HG03139 (cell line): ENCODE data around the gene NFE2L1.

Experiments
- ATAC-seq: cut with Tn5 transposase; IDR thresholded peaks from one replicate; pipeline ENCODE4 v1.9.1; 2021; ENCODE audit not compliant: unreplicated experiment

The NFE2L1 gene

DNA sequence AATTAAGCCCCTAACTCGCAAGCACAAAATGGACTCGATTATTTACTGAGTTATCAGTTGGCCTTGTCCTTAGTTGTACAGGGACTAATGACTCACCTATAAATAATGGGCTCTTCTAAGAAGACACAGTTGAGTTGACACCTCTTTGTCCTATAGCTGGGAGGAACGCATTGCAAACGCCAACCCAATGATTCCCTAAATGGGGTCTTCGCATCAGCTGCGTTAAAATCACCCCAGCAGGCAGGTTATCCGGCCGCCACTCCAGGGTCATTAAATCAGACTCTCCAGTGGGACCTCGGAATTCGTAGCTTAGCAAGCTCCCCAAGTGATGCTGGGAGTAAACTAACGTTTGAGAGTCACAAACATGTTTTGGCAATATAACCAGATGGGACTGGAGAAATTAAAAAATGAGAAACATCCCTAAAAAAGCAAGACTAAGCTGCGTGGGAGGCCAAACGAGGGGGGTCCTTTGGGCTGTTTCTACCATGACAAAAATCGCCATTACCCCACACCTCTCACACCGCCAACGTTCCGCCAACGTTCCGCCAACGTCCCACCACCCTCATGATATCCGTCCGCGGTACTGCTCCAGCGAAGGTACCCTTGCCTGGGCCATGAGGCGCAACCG, 932 bp upstream of the NFE2L1 start:
- no peak for ATAC-seq

- ATAC-seq: peak; percentile 26
Observed at GRCh38 chr17:48048384-48049126, 396 bp downstream of the NFE2L1 start.

DNA sequence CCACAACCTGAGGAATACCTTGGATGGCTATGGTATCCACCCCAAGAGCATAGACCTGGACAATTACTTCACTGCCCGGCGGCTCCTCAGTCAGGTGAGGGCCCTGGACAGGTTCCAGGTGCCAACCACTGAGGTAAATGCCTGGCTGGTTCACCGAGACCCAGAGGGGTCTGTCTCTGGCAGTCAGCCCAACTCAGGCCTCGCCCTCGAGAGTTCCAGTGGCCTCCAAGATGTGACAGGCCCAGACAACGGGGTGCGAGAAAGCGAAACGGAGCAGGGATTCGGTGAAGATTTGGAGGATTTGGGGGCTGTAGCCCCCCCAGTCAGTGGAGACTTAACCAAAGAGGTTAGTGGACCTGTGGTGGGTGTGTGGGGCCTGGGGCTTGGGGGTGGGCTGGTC, 3.1 kb downstream of the NFE2L1 start:
- no peak for ATAC-seq

DNA sequence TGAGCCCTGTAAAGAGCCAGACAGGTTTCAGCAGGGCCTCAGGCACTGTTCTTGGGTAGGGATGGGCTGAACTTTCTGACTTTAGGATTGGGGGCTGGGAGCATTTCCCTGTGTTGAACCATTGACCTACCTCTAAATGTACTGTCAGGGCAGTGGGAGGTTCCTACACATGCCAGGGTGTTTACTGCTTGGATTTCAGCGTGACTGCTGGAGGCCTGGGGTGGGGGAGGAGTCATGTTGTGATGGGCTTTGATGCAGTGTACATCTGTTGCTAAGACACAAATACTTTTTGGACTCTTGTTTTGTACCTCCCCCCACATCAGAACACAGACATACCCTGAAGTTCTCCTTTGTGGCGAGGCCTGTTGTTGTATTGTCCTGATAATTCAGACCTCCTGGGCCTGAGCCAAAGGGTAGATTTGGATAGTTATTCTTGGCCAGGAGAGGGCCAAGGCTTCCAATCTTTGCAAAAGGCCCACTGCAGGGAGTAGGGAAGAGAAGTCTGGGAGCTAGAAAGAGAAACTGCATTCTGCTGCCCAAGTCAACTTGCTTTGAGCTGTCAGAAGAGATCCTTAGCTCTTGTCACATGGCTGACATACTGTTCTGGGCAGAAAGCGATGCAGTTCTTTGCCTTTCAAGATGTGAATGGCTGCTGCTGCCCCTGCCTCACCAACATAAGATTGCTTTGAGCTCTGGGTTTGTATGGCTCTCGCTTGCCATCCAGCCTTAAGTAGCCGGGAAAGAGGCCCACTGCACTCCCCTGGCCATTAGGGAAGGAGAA, 3.7 kb downstream of the NFE2L1 start:
- no peak for ATAC-seq

DNA sequence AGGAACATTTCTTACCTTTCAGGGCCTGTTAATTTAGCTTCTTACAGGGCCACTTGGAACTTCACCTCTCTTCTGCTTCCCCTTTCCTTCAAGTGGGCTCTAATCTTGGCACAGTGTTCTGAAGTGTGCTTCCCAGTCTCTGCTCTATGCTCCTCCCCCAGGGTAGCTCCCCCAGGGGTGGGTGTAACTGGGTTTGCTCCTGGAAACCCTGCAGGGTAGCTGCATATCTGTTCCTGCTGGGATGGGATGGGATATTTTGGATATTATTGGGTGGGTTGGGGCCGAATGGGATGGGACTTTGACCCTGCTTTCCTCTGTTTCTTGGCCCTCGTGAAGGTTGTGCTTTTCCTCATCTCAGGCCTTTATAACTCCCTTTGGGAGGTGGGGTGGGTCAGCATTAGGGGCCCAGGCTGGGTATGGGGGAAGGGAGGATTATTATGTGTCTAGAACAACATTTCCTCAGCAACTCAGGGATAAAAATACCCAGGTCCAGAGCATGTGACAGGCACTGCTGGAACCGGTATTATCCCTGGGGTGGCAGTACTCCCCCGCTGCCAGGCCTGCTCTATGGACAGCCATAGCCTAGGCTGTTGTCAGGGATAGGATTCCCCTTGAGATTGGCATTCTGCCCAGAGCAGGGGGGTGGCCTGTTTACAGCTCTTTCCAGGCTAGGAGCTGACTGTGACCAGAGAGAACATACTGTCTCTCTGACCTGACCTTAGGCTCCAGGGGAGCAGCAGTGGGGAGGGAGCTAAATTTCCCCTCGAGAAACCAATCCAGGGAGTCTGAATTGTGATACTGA, 5.0 kb downstream of the NFE2L1 start:
- ATAC-seq: no peak

DNA sequence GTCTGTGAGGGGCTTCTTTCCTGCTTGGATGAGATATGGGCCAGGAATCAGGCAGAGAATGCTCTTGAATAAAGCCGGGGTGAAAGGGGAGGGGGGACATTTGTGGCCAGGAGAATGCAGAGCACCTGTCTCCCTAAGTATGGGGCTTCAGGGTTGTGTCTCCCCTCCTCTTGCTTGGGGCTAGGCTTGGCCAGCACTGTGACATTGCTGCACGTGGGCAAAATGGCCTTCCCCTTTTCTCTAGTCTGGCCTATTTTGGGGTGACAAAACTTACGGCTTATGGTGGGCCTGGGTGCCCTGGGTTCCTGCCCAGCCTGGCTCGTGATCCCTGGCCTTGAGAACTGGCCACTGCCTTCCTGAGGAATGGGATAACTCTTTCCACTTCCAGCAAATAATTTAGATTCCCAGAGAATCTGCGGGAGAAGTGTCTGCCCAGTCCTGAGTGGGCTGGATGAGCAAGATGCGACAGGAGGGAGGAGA, 5.6 kb downstream of the NFE2L1 start:
- ATAC-seq: no peak

GRCh38 chr17:48054238-48055185, 6.4 kb downstream of the NFE2L1 start:
- no peak for ATAC-seq

DNA sequence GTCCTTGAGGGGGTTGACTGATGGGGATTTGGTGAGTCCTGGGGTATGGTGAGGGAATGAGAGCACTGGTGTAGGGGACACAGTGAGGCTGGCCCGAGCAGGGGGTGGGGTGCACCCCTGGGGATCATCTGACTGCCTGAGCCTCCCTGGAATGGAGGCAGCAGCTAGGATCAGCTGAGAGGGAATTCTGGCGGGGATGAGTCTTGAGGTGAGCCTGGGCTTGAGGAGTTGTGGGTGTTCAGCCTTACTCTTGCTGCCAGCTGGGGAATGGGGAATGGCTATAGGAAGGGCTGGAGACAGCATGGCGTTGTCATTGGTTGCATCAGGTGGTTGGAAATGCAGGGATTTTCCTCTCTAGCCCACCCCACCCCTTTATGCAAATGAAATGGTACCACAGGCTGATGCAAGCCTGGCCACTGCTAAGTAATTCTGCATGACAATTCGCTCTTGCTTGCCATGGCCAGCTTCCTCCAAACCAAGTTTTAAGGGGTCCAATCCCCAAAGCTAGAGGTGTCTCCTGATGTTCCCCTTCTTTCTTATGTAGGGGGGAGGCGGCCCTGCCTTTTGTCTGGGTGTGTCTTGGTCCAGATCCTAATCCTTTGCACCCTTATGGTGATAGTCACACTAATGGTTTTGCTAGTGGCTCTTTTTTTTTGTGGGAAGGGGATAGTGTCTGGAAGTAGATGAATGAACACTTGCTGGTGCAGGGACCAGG, 7.5 kb downstream of the NFE2L1 start:
- no peak for ATAC-seq

DNA sequence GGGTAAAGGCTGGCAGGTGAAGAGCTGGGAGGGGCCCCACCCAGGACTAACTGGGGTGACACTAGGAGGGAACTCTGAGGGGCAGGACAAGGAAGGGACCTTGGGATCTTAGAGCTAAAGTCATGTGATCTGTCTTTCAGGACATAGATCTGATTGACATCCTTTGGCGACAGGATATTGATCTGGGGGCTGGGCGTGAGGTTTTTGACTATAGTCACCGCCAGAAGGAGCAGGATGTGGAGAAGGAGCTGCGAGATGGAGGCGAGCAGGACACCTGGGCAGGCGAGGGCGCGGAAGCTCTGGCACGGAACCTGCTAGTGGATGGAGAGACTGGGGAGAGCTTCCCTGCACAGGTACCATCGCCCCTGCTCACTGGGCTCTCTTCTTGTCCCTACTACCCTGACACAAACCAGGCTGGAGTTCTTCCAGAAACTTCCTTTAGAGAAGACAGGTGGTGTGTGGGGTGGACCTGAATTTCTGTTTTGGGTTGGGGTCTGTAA, 8.1 kb downstream of the NFE2L1 start:
- ATAC-seq: no peak

DNA sequence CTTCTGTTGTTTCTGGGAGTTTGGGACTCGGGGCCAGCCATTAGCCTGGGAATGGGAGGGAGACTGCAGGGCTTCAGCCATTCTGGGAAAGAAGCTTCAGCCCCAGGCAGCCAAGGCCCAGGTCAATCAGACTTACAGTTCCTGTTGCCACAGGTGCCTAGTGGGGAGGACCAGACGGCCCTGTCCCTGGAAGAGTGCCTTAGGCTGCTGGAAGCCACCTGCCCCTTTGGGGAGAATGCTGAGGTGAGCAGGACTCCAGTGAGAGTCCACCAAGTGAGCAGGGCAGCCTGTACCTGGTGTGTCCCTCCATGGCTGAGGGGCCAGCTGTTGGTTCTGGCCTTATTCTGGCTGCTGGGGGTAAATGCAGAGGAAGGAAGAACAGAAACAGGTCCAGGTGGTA, 8.7 kb downstream of the NFE2L1 start:
- no peak for ATAC-seq

GRCh38 chr17:48057626-48058025, 9.5 kb downstream of the NFE2L1 start:
- no peak for ATAC-seq

DNA sequence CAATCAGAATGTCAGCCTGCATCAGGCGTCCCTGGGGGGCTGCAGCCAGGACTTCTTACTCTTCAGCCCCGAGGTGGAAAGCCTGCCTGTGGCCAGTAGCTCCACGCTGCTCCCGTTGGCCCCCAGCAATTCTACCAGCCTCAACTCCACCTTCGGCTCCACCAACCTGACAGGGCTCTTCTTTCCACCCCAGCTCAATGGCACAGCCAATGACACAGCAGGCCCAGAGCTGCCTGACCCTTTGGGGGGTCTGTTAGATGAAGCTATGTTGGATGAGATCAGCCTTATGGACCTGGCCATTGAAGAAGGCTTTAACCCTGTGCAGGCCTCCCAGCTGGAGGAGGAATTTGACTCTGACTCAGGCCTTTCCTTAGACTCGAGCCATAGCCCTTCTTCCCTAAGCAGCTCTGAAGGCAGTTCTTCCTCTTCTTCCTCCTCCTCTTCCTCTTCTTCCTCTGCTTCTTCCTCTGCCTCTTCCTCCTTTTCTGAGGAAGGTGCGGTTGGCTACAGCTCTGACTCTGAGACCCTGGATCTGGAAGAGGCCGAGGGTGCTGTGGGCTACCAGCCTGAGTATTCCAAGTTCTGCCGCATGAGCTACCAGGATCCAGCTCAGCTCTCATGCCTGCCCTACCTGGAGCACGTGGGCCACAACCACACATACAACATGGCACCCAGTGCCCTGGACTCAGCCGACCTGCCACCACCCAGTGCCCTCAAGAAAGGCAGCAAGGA, 10.4 kb downstream of the NFE2L1 start:
- no peak for ATAC-seq

DNA sequence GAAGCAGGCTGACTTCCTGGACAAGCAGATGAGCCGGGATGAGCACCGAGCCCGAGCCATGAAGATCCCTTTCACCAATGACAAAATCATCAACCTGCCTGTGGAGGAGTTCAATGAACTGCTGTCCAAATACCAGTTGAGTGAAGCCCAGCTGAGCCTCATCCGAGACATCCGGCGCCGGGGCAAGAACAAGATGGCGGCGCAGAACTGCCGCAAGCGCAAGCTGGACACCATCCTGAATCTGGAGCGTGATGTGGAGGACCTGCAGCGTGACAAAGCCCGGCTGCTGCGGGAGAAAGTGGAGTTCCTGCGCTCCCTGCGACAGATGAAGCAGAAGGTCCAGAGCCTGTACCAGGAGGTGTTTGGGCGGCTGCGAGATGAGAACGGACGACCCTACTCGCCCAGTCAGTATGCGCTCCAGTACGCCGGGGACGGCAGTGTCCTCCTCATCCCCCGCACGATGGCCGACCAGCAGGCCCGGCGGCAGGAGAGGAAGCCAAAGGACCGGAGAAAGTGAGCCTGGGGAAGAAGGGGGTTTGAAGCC, 11.0 kb downstream of the NFE2L1 start:
- no peak for ATAC-seq

GRCh38 chr17:48060249-48060648, 12.1 kb downstream of the NFE2L1 start:
- ATAC-seq: no peak

DNA sequence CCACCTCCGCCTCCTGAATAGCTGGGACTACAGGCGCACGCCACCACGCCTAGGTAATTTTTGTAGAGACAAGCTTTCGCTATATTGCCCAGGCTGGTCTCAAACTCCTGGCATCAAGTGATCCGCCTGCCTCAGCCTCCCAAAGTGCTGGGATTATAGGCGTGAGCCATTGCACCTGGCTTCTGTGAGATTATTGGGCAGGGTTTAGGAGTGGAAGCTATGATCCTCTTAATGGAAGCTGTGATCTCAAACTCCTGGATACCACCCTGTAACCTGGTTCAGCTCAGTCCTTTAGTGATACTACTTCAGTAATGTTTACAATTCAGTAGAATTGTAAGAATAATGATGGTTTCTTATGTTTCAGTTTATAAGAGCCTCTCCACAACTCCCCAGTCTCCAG, 14.1 kb downstream of the NFE2L1 start:
- ATAC-seq: no peak

DNA sequence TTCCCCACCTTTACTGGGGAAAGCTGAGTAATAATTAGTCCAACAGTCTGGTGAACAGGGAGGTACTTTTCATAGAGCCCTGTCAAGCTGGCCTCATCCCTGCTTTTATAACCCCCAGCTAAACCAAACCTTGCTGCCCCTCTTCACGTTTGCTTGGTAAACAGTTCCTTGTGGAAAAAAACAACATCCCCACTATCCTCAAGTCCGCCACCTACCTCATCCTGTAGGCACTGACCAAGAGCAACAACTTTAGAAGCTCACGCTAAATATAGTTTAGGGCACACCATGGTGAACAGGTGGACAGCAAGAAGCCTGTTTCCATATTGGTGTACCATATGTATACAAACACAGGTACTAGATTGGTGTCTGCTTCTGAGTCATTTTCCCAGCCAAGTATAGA, 16.5 kb downstream of the NFE2L1 start:
- ATAC-seq: no peak

DNA sequence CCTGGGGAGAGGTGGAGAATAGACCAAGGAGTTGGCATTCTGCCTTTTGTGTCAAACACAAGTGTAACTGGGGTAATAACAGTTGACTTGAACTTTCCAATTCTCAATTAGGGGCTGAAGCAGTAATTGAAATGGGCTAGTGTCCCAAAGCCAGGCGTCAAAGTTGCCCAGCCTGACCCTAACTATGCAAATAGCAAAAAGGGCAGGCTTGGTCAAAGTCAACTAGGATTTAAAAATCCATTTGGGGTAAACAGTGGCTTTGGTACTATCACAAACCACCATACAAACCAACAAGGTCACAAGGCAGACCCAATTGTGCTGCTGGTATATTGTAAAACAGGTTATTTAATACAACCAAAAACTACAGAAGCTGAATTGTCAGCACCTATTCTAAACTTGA, 18.0 kb downstream of the NFE2L1 start:
- ATAC-seq: no peak

GRCh38 chr17:48066656-48067055, 18.5 kb downstream of the NFE2L1 start:
- no peak for ATAC-seq
